GM23338 (cell line): ENCODE measurements around the gene PROSER2. TPM values are rescaled to one million over a fixed set of nuclear protein-coding genes. Genes with fewer than 3 reads are reported as not detected.

ENCODE experiments used
- ATAC-seq: fragments of 200-7000 bp; cut with Tn5 transposase; 3 replicates; pipeline ENCODE4 v1.9.1; 2020
- DNase-seq: peaks from one replicate; pipeline ENCODE4 v3.0.0-alpha.2; 2015; ENCODE audit warnings: low spot score
- H2AFZ ChIP-seq: fragments of 200-600 bp; sonication (generic); 2 replicates; pipeline ENCODE4 v1.8.0; 2016; ENCODE audit warnings: antibody characterized with exemption, mild to moderate bottlenecking, moderate library complexity
- H3F3A ChIP-seq: fragments of 200-600 bp; sonication (generic); replicated peaks from 2 replicates; pipeline ENCODE4 v1.8.0; 2017; ENCODE audit warnings: antibody characterized with exemption, mixed run types, low read depth
- H3K27ac ChIP-seq: fragments of 200-600 bp; sonication (generic); 2 replicates; pipeline ENCODE4 v1.6.1; 2016; ENCODE audit warnings: low read depth
- H3K27me3 ChIP-seq: fragments of 200-600 bp; sonication (generic); 2 replicates; pipeline ENCODE4 v1.8.0; 2016; ENCODE audit warnings: mild to moderate bottlenecking, mixed run types, moderate library complexity; ENCODE audit not compliant: insufficient read depth
- H3K36me3 ChIP-seq: fragments of 200-600 bp; sonication (generic); 2 replicates; pipeline ENCODE4 v1.8.0; 2016; ENCODE audit warnings: mild to moderate bottlenecking; ENCODE audit not compliant: insufficient read depth
- H3K4me1 ChIP-seq: fragments of 200-600 bp; sonication (generic); 2 replicates; pipeline ENCODE4 v1.8.0; 2016; ENCODE audit warnings: mild to moderate bottlenecking, moderate library complexity; ENCODE audit not compliant: insufficient read depth
- H3K4me2 ChIP-seq: fragments of 200-600 bp; sonication (generic); 2 replicates; pipeline ENCODE4 v1.7.1; 2017; ENCODE audit warnings: mixed run types
- H3K4me3 ChIP-seq: fragments of 200-600 bp; sonication (generic); 2 replicates; pipeline ENCODE4 v1.6.1; 2016; ENCODE audit warnings: mixed run types
- H3K79me2 ChIP-seq: fragments of 200-600 bp; sonication (generic); replicated peaks from 2 replicates; pipeline ENCODE4 v1.8.0; 2017; ENCODE audit warnings: mild to moderate bottlenecking; ENCODE audit not compliant: insufficient read depth
- H3K9me2 ChIP-seq: fragments of 200-600 bp; sonication (generic); 2 replicates; pipeline ENCODE4 v1.8.0; 2017; ENCODE audit not compliant: insufficient read depth
- H4K20me1 ChIP-seq: fragments of 200-600 bp; sonication (generic); replicated peaks from 2 replicates; pipeline ENCODE4 v1.8.0; 2017; ENCODE audit warnings: mild to moderate bottlenecking; ENCODE audit not compliant: insufficient read depth
- H3K27ac Mint-ChIP-seq: 2 replicates; pipeline ENCODE4 v1.8.0; 2020; ENCODE audit warnings: inconsistent platforms, mild to moderate bottlenecking, moderate library complexity, mixed read lengths
- H3K27me3 Mint-ChIP-seq: 3 replicates; pipeline ENCODE4 v1.8.0; 2022; ENCODE audit warnings: low read depth, mild to moderate bottlenecking, moderate library complexity, mixed read lengths, inconsistent platforms; ENCODE audit not compliant: insufficient read depth, poor library complexity
- H3K36me3 Mint-ChIP-seq: 3 replicates; pipeline ENCODE4 v1.8.0; 2021; ENCODE audit warnings: low read depth, mild to moderate bottlenecking, inconsistent platforms, moderate library complexity, mixed read lengths
- H3K4me1 Mint-ChIP-seq: 3 replicates; pipeline ENCODE4 v1.8.0; 2020; ENCODE audit warnings: mild to moderate bottlenecking, inconsistent platforms, mixed read lengths
- H3K4me3 Mint-ChIP-seq: 3 replicates; pipeline ENCODE4 v1.8.0; 2021; ENCODE audit warnings: moderate library complexity, mild to moderate bottlenecking, inconsistent platforms, mixed read lengths
- H3K9me3 Mint-ChIP-seq: 3 replicates; pipeline ENCODE4 v1.8.0; 2020; ENCODE audit warnings: moderate library complexity, mild to moderate bottlenecking, inconsistent platforms, mixed read lengths
- CREB1 ChIP-seq: fragments of 250-450 bp; sonication (Bioruptor Pico); IDR thresholded peaks from 2 replicates; pipeline ENCODE4 v1.5.0; 2020; ENCODE audit warnings: low read depth, mild to moderate bottlenecking, moderate library complexity
- EZH2 ChIP-seq: fragments of 200-600 bp; sonication (generic); IDR thresholded peaks from one replicate; pipeline ENCODE4 v1.8.0; 2017; ENCODE audit warnings: antibody characterized with exemption, mild to moderate bottlenecking, low read depth; ENCODE audit not compliant: unreplicated experiment
- EZH2phosphoT487 ChIP-seq: fragments of 200-600 bp; sonication (generic); IDR thresholded peaks from one replicate; pipeline ENCODE4 v1.8.1; 2018; ENCODE audit warnings: antibody characterized with exemption; ENCODE audit not compliant: unreplicated experiment
- JUNB ChIP-seq: IDR thresholded peaks from one replicate; pipeline ENCODE4 v1.6.1; 2016; ENCODE audit warnings: antibody characterized with exemption; ENCODE audit not compliant: unreplicated experiment
- NANOG ChIP-seq: IDR thresholded peaks from 2 replicates; pipeline ENCODE4 v1.6.1; 2016; ENCODE audit warnings: antibody characterized with exemption, borderline replicate concordance
- POLR2AphosphoS5 ChIP-seq: IDR thresholded peaks from 2 replicates; pipeline ENCODE4 v1.6.1; 2016; ENCODE audit warnings: antibody characterized with exemption, low read depth
- STAT1 ChIP-seq: IDR thresholded peaks from one replicate; pipeline ENCODE4 v1.6.1; 2016; ENCODE audit warnings: antibody characterized with exemption; ENCODE audit not compliant: unreplicated experiment
- ZNF114 ChIP-seq: fragments of 250-450 bp; sonication (Bioruptor Pico); IDR thresholded peaks from 2 replicates; pipeline ENCODE4 v1.5.0; 2020; ENCODE audit warnings: mild to moderate bottlenecking, moderate library complexity
- ZNF331 ChIP-seq: fragments of 250-450 bp; sonication (Bioruptor Pico); IDR thresholded peaks from 2 replicates; pipeline ENCODE4 v1.5.0; 2020; ENCODE audit warnings: low read depth, mild to moderate bottlenecking, moderate library complexity
- polyA plus RNA-seq: library from polyadenylated mRNA; unstranded; fragments of >200 nt; fragmentation: Nextera tagmentation; extraction: Ambion mirVana; gene quantifications from 2 replicates; pipeline ENCODE4 v1.2.1, GENCODE V29; 2016
- total RNA-seq: library from RNA; depleted of rRNA; stranded (reverse); fragments of >200 nt; shearing (Covaris generic); gene quantifications from 2 replicates; pipeline ENCODE4 v1.2.3, GENCODE V29; 2014
- TF ChIP-seq, protein P1 (sequence below), 2 experiments: fragments of 200-600 bp in 1 of 2; sonication (generic) in 1 of 2; conservative IDR thresholded peaks; 2 replicates each; pipeline versions ENCODE4 v1.5.1 to v1.6.1; 2016 to 2017; ENCODE audit warnings: antibody characterized with exemption in 2 of 2, low read depth in 2 of 2, mild to moderate bottlenecking in 2 of 2, moderate library complexity in 1 of 2
- TF ChIP-seq, protein P2 (sequence below): IDR thresholded peaks from 2 replicates; pipeline ENCODE4 v1.6.1; 2016; ENCODE audit warnings: antibody characterized with exemption
- TF ChIP-seq, protein P3 (sequence below): IDR thresholded peaks from one replicate; pipeline ENCODE4 v1.6.1; 2018; ENCODE audit warnings: antibody characterized with exemption; ENCODE audit not compliant: unreplicated experiment
- TF ChIP-seq, protein P4 (sequence below): fragments of 250-450 bp; sonication (Bioruptor Pico); IDR thresholded peaks from 2 replicates; pipeline ENCODE4 v1.5.0; 2020; ENCODE audit warnings: mild to moderate bottlenecking, moderate library complexity

Gene PROSER2
- total and polyA plus RNA-seq, 2 experiments from 2014 or later: 4.2 to 10.8 TPM

GRCh38 chr10:11781114-11781513 is 42.0 kb upstream of the PROSER2 start:
- H3K27me3 ChIP-seq: no peaks in the 10 kb centered on the region
- no peak for DNase-seq
- Mint-ChIP-seq H3K9me3 (peaks cover 2% of the 10 kb centered on the region; the same call in 1 of the 3 replicates), H3K27ac (no peak overlapping the region), H3K4me1 (peaks cover 6% of the 10 kb centered on the region; the same call in 2 of the 3 replicates), H3K36me3 (no peaks in the 10 kb centered on the region; the same call in 2 of the 3 replicates), H3K4me3 (no peak overlapping the region), H3K27me3 (no peaks in the 10 kb centered on the region)
- H3K4me3 ChIP-seq: no peak overlapping the region
- H3K79me2 ChIP-seq: no peaks in the 10 kb centered on the region
- H3K4me1 ChIP-seq: no peaks in the 10 kb centered on the region
- TF ChIP-seq, protein P1, sequence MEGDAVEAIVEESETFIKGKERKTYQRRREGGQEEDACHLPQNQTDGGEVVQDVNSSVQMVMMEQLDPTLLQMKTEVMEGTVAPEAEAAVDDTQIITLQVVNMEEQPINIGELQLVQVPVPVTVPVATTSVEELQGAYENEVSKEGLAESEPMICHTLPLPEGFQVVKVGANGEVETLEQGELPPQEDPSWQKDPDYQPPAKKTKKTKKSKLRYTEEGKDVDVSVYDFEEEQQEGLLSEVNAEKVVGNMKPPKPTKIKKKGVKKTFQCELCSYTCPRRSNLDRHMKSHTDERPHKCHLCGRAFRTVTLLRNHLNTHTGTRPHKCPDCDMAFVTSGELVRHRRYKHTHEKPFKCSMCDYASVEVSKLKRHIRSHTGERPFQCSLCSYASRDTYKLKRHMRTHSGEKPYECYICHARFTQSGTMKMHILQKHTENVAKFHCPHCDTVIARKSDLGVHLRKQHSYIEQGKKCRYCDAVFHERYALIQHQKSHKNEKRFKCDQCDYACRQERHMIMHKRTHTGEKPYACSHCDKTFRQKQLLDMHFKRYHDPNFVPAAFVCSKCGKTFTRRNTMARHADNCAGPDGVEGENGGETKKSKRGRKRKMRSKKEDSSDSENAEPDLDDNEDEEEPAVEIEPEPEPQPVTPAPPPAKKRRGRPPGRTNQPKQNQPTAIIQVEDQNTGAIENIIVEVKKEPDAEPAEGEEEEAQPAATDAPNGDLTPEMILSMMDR (conservative IDR thresholded peaks at IDR 0.05; ENCODE audit: low read depth in 2 of 2): no peak
- TF ChIP-seq, protein P2, sequence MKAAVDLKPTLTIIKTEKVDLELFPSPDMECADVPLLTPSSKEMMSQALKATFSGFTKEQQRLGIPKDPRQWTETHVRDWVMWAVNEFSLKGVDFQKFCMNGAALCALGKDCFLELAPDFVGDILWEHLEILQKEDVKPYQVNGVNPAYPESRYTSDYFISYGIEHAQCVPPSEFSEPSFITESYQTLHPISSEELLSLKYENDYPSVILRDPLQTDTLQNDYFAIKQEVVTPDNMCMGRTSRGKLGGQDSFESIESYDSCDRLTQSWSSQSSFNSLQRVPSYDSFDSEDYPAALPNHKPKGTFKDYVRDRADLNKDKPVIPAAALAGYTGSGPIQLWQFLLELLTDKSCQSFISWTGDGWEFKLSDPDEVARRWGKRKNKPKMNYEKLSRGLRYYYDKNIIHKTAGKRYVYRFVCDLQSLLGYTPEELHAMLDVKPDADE: no peak
- TF ChIP-seq ZNF331 (CRISPR knock-in tag): no peak
- TF ChIP-seq POLR2AphosphoS5: no peak
- no peak for TF ChIP-seq EZH2
- no peak for TF ChIP-seq ZNF114 (CRISPR knock-in tag)
- TF ChIP-seq CREB1: no peak
- TF ChIP-seq STAT1: no peak
- no peak for TF ChIP-seq JUNB
- TF ChIP-seq, protein P3, sequence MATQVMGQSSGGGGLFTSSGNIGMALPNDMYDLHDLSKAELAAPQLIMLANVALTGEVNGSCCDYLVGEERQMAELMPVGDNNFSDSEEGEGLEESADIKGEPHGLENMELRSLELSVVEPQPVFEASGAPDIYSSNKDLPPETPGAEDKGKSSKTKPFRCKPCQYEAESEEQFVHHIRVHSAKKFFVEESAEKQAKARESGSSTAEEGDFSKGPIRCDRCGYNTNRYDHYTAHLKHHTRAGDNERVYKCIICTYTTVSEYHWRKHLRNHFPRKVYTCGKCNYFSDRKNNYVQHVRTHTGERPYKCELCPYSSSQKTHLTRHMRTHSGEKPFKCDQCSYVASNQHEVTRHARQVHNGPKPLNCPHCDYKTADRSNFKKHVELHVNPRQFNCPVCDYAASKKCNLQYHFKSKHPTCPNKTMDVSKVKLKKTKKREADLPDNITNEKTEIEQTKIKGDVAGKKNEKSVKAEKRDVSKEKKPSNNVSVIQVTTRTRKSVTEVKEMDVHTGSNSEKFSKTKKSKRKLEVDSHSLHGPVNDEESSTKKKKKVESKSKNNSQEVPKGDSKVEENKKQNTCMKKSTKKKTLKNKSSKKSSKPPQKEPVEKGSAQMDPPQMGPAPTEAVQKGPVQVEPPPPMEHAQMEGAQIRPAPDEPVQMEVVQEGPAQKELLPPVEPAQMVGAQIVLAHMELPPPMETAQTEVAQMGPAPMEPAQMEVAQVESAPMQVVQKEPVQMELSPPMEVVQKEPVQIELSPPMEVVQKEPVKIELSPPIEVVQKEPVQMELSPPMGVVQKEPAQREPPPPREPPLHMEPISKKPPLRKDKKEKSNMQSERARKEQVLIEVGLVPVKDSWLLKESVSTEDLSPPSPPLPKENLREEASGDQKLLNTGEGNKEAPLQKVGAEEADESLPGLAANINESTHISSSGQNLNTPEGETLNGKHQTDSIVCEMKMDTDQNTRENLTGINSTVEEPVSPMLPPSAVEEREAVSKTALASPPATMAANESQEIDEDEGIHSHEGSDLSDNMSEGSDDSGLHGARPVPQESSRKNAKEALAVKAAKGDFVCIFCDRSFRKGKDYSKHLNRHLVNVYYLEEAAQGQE: no peak
- TF ChIP-seq, protein P4, sequence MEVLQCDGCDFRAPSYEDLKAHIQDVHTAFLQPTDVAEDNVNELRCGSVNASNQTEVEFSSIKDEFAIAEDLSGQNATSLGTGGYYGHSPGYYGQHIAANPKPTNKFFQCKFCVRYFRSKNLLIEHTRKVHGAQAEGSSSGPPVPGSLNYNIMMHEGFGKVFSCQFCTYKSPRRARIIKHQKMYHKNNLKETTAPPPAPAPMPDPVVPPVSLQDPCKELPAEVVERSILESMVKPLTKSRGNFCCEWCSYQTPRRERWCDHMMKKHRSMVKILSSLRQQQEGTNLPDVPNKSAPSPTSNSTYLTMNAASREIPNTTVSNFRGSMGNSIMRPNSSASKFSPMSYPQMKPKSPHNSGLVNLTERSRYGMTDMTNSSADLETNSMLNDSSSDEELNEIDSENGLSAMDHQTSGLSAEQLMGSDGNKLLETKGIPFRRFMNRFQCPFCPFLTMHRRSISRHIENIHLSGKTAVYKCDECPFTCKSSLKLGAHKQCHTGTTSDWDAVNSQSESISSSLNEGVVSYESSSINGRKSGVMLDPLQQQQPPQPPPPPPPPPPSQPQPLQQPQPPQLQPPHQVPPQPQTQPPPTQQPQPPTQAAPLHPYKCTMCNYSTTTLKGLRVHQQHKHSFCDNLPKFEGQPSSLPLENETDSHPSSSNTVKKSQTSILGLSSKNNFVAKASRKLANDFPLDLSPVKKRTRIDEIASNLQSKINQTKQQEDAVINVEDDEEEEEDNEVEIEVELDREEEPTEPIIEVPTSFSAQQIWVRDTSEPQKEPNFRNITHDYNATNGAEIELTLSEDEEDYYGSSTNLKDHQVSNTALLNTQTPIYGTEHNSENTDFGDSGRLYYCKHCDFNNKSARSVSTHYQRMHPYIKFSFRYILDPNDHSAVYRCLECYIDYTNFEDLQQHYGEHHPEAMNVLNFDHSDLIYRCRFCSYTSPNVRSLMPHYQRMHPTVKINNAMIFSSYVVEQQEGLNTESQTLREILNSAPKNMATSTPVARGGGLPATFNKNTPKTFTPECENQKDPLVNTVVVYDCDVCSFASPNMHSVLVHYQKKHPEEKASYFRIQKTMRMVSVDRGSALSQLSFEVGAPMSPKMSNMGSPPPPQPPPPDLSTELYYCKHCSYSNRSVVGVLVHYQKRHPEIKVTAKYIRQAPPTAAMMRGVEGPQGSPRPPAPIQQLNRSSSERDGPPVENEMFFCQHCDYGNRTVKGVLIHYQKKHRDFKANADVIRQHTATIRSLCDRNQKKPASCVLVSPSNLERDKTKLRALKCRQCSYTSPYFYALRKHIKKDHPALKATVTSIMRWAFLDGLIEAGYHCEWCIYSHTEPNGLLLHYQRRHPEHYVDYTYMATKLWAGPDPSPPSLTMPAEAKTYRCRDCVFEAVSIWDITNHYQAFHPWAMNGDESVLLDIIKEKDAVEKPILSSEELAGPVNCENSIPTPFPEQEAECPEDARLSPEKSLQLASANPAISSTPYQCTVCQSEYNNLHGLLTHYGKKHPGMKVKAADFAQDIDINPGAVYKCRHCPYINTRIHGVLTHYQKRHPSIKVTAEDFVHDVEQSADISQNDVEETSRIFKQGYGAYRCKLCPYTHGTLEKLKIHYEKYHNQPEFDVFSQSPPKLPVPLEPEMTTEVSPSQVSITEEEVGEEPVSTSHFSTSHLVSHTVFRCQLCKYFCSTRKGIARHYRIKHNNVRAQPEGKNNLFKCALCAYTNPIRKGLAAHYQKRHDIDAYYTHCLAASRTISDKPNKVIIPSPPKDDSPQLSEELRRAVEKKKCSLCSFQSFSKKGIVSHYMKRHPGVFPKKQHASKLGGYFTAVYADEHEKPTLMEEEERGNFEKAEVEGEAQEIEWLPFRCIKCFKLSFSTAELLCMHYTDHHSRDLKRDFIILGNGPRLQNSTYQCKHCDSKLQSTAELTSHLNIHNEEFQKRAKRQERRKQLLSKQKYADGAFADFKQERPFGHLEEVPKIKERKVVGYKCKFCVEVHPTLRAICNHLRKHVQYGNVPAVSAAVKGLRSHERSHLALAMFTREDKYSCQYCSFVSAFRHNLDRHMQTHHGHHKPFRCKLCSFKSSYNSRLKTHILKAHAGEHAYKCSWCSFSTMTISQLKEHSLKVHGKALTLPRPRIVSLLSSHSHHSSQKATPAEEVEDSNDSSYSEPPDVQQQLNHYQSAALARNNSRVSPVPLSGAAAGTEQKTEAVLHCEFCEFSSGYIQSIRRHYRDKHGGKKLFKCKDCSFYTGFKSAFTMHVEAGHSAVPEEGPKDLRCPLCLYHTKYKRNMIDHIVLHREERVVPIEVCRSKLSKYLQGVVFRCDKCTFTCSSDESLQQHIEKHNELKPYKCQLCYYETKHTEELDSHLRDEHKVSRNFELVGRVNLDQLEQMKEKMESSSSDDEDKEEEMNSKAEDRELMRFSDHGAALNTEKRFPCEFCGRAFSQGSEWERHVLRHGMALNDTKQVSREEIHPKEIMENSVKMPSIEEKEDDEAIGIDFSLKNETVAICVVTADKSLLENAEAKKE (CRISPR knock-in tag): no peak
- no peak for TF ChIP-seq EZH2phosphoT487
- TF ChIP-seq NANOG: no peak
- no peaks in the 10 kb centered on the region for H4K20me1 ChIP-seq
- H3K27ac ChIP-seq: no peak overlapping the region
- H3K36me3 ChIP-seq: no peaks in the 10 kb centered on the region
- no peaks in the 10 kb centered on the region for H3F3A ChIP-seq
- no peak for ATAC-seq
- H2AFZ ChIP-seq: no peak overlapping the region
- H3K4me2 ChIP-seq: no peak overlapping the region
- H3K9me2 ChIP-seq: no peaks in the 10 kb centered on the region
